Stimulated activated CD8-positive, alpha-beta memory T cell treated with anti-CD3 and anti-CD28 coated beads, Interleukin-7, amount 100 ng/mL, for 24 hours (primary cell): ENCODE results near the gene GSX1.
"Not testable (repeated sequence)": the region's sequence is repeated elsewhere in the genome, so short reads cannot be mapped to it uniquely, and the experiment has no call there.

Source experiments
- DNase-seq: peaks from one replicate; pipeline ENCODE4 v3.0.0-alpha.2; 2020; ENCODE audit warnings: low read depth

GSX1 gene

DNA sequence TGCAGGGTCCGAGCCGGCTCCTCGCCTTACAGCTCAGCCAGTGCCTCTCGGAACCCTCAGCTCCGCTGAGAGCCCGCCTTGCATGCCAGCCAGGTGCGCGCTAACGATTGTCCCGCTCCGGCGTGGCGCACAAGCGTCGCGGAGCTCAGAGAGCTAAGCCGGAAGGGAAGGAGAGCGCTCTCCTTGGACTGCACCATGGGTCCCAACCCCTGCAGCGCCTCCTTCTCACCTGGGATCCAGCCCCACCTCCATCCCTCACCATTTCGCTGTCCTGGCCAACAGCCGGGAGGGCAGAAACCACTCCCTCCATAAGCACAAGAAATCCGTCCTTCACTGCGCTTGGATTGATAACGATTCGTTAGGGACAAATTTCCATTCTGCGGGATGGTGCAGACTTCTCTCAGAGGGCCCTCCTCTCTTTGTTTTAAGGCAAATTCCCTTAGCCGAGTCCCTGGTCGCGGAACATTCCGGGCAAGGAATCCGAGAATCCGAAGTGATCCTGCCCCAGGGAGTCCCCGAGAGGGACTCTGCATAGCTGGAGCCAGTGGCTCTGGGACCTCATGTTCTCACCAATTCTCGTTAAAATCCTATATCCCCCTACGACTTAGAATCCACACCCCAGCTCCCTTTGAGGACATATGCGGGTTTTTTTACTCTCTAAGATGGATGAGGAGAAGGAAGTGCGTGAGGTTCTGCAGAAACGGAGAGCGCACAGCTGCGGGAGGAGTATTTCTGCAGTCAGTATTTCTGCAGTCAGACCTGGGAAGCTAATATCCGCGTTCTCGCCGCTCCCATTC lies 2.8 kb downstream of the GSX1 start:
- DNase-seq = no peak

GRCh38 chr13:27795718-27796019 lies 3.4 kb downstream of the GSX1 start:
- no peak for DNase-seq

DNA sequence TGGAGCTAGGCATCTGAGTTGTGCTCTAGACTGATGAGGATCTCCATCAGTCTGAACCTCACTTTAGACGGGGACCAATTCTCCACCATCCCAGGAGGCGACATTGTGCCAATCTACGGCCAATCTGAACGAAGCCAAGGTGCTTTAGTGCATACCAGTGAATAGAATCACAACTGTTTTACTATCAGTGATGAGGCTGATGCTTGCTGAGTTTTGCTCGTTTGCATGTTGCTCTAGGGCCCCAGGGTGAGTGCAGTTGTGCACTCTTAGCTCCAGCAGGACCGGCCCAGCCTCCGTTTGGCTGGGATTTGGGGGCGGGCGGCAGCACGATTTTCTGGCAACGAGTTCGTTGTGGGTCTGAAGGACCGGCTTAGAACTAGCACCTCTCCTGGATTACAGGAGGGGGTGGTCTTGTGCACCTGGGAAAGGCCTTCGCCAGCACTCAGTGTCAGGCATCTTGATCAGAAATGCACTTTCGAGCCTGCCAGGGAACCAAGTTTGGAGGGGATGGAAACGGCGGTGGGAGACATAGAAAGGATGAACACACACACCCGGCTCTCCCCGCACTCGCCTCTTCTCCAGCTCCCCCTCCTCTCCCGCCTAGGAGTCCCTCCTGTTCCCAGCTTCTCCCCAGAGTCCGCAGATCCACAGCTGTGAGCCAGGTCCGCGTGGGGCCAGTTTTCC lies 4.4 kb downstream of the GSX1 start:
- DNase-seq = no peak

DNA sequence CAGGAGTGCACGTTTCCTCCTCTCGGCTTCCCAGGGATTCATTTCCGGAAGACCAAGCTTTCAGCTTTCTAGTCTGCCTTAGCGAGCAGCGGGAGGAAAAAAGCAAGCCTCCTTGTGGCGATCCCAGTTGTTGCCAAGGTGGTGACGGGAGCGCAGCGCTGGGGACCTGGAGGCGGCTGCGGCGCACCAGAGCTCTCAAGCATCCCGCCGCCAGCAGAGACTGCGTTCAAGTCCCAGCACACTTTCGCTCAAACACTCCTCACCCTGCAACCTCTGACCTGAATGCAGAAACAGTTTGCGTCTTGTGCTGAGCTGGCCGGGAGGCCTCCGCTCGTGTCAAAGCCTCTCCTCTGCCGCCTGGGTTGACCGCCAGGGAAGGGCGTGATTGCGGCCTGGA lies 4.9 kb downstream of the GSX1 start:
- DNase-seq = no peak

- DNase-seq = no peak
Observed at GRCh38 chr13:27806744-27807387, 14.6 kb downstream of the GSX1 start.

DNA sequence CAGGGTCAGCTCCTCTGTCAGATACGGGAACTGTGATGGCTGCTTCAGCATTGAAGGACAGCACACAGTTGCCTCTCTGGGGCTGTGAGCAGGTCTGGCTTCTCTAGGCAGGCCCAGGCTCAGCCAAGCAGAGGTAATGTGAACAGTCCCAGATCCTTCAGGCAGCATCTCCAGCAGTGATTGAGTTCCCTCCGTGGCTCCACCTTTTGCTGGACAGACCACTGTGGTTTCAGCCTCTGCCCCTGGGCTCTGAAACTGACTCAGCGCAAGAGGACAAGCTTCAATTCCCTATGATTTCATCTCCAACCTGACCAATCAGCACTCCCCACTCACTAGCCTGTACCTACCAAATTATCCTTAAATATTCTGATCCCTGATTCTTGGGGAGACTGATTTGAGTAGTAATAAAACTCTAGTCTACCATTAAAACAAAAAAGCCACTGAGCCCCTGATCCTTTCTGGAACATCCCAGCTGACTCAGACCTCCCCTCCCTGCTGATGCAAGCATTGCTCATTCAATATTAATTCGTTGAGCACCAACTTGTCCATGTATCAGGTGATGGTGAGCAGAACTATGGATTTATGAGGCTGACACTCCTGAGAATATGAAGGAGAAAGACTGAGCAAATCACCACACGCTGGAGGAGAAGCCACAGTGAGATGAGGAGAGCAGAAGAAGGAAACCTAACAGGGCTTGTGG lies 16.7 kb downstream of the GSX1 start:
- DNase-seq = no peak

DNA sequence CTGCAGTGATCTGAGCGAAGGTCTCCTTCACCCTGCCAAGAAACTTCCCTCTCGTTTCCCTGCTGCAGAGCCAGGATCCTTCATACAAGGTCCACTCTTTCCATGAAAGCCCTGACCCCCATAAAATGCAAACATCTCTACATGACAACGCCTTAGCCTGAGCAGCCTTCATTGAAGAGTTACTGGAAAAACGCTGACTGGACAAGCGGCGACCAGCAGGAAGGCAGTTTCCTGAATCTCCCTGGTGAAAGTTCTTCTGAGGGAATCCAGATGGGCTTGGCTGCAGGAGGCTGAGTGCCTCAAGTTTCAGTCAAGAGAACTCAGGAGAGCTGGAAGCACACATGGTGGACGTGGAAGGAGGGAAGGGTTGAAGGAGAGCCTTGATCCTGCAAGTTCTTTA lies 17.7 kb downstream of the GSX1 start:
- DNase-seq = no peak

GRCh38 chr13:27810461-27810860 lies 18.2 kb downstream of the GSX1 start:
- no peak for DNase-seq

DNA sequence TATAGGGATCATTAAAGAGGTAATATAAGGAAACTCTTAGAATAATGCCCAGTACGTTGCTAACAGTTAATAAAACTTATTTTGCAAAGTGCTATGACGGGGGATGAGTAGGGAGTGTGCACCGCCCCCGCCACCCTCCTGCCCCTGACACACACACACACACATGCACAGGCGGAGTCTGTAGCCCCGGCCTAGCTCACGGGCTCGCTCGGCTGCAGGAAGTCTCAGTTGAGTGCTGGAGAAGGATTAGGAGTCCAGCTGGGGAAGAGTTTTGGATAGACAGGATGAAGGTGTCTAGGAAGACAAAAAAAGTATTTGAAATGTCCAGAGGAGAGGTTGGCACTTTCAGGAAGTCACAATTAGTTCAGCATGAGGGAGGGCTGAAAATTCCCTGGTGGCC lies 21.5 kb downstream of the GSX1 start:
- no peak for DNase-seq

- DNase-seq = not testable (repeated sequence)
Observed at GRCh38 chr13:27817832-27818231, 25.5 kb downstream of the GSX1 start.

DNA sequence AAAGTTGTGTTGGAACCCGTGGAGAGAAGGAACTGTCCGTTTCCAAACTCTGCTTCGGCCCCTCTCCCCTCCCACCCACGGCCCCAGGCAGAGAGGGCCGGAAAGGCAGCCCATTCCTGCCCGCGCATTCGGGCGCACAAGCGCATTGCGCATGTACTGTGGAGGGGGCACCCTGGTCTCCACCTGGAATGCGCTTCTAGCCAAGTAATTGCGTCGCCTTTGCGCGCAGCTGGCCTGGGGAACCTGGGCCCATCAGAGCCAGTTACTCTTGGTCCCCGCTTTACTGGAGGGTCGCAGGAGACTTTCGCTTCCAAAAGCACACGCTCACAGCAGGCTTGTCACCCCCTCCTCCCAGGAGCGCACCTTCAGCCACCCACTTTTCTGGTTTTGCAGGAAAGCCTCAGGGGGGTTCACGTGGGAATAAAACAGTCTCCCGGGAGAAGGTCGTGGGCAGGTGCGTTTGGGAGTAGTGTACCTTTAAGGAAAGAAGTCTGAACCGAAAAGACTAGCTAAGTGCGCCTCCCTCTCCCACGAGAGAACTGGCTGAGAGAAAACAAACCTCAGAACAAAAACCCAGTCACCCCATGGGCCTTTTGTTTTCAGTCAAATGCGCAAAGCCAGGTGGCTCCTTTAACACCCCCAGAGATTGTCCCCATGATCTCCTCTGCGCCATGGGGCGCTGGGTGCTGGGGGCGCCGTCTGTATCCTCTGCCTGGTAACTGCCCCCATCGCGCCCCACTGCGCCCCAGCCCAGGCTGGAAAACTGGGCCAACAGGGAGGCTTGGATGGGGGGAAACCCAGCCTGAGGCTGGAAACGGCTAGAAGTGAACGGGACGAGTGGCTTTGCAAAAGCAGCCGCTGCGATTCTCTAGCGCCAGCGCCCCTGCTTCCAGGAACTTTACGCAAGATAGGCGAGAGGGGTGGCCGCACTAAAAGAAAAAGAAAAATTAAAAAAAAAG lies 28.5 kb downstream of the GSX1 start:
- DNase-seq = no peak

- no peak for DNase-seq
Observed at GRCh38 chr13:27821566-27821965, 29.3 kb downstream of the GSX1 start.

DNA sequence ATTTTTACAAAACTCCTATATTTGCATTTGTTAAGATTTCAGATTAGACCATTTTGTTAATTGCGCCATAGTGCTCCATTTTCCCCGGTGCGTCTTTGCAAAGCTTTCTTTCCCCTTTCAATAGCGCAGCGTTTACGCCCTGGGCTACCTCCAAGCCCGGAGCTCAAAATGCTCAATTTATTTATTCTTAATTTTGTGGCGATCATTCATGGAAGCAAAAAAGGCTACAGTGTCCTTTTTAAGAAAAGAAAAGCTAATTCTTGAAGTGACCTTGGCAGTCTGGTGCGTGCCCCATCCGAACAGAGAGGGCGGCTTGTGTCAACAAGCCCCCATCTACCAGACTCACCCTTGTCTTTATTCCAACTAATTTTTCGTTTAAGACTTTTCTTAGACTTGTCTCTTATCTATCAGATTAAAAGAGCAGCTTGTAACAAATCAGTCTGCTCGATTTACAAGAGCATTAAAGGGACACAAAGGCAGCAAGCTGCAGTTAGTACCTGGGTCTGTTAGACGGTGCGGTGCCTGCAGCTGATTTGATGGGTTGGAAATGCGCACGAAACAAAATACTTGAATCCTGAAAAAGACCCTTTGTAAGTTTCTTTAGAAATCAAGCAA lies 30.1 kb downstream of the GSX1 start:
- DNase-seq = no peak

DNA sequence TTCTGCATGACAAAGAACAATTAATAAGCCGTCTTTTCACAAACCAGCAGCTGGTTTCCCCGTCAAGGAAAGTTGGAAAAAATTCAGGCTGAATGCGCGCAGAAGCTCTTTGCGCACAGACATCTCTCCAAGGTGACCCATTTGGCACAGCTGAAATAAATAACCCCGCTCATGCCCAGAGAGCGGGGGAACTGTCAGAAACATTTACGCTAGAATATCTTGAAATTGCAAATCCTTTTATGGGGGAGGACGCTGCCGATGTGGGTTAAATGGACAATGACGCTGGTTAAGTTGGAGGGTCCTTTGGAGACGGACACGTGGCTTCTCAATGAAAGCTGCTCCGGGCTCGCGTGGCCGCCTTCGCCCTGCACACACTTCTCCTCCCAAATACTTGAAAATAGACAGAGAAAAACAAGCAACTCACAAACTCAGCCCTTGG lies 30.6 kb downstream of the GSX1 start:
- DNase-seq = no peak

DNA sequence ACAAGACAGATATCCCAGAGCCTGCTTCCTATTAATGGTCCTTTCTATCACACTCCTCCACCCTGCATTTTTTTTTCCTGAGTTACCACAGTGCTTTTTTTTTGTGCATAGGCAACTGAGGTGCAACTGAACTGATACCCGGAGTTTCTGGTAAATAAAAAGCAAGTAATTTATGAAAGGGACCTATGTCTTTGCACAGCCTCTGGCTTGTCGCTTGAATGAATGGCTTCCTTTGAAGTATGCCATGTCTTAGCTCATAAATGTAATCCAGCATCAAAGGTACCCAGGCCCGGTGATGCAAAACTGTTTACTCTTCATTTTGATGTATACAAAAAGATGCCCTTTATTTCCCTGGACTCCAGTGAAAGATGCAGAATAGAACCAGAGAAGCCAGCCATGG lies 31.8 kb downstream of the GSX1 start:
- no peak for DNase-seq

DNA sequence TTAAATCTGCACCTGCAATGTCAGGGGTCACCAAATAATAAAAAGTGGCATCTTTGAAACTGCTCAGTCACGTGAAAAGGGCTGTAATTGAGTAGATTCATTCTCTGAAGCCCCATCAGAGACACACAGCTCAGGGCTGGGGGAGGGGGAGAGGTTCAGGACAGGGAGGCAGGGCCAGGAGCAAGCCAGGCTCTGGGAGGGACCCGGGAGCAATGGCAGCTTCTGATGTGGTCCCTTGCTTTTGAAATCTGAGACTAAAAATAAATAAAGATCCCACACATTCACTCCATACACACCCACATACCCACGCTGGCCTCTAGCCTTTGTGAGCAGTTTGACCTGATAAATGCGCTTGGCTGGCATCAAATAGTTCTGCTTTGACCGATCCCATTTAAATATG lies 32.8 kb downstream of the GSX1 start:
- DNase-seq = no peak

DNA sequence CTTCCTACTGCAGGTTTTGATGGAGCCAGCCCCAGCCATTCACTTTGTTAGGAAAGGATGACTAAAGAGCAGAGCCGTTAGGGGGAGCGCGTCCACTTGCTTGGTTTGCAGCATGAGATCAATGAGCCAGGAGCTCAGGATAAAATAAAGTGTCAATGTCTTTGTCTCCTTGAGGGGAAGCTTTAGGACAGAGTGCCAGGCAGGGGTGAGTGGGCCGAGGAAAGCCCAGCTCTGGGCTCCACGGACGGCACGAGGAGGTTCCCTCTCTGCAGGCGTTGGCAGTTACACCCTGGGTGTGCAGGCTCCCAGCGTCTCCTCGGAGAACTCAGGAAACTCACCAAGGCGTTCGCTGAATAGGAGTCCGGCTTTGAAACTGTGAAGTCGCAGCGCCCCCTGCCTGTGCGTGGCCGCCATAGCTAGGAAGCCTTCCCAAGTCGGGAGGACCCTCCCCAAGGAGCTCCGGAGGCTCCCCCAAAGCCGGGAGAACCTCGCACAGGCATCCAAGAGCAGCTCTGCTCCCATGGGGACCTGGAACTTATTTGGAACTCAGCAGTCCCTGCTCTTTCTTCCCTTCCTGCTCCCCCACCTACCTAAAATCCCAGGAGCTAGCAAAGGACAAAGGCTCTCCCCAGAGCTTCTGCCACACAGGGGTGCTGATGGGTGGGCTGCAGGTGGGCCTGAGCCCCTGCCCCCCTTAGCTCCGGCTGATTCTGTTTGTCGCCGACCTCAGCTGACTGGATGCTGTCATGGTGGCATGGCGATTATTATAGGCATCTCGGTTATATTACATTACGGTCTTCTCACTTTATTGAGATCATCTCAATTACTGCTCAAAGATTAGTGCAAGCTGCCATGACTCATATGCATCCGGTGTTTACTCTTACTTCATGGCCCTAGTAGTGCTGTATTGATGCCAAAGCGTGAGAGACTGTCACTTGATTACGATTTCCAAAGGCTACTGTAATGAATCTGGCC lies 34.4 kb downstream of the GSX1 start:
- peak; percentile 37 for DNase-seq

GRCh38 chr13:27827646-27828045 lies 35.4 kb downstream of the GSX1 start:
- no peak for DNase-seq

DNA sequence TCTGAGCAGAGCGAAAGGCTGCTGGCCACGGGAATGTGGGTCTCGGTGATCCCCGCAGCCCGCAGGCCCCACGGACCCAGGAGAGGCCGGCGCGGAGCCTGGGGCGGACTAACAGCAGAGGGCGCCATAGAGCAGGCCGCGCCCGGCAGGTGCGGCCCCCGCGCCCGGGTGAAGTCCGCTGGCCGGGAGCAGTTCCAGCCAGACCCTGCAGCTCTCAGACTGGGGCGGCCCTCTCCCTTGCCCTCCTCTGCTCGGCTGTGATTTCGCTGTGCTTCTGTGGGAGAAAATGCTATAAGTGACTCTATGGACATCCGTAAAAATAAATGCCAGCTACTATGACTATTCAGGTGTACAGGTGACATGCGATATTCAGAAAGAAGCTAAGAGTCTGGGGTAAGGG lies 37.7 kb downstream of the GSX1 start:
- peak; percentile 33 for DNase-seq

- DNase-seq = no peak
Observed at GRCh38 chr13:27833206-27833605, 40.9 kb downstream of the GSX1 start.
